Muscle layer of colon (tissue), 2 donors: ENCODE data around the gene MAP6.

Experiments used
- H3K27ac ChIP-seq: one replicate; pipeline ENCODE4 v1.7.0; 2013; ENCODE audit warnings: low read depth, mild to moderate bottlenecking, low read length, moderate library complexity
- H3K27me3 ChIP-seq, 2 donors: one replicate each; pipeline ENCODE4 v1.7.0; 2013; ENCODE audit warnings: low read length in 2 of 2, mild to moderate bottlenecking in 2 of 2; ENCODE audit not compliant: insufficient read depth in 2 of 2, control insufficient read depth in 1 of 2
- H3K36me3 ChIP-seq: one replicate; pipeline ENCODE4 v1.7.0; 2013; ENCODE audit warnings: mild to moderate bottlenecking, low read length; ENCODE audit not compliant: insufficient read depth
- H3K4me1 ChIP-seq: one replicate; pipeline ENCODE4 v1.7.0; 2013; ENCODE audit warnings: mild to moderate bottlenecking, low read length; ENCODE audit not compliant: insufficient read depth
- H3K4me3 ChIP-seq, 2 donors: one replicate each; pipeline ENCODE4 v1.7.0; 2013; ENCODE audit warnings: low read length in 2 of 2, low read depth in 1 of 2, mild to moderate bottlenecking in 1 of 2, moderate library complexity in 1 of 2
- H3K9ac ChIP-seq: one replicate; pipeline ENCODE4 v1.7.0; 2013; ENCODE audit warnings: low read length
- H3K9me3 ChIP-seq: one replicate; pipeline ENCODE4 v1.7.0; 2013; ENCODE audit warnings: mild to moderate bottlenecking, low read length
- donor health status: abdominal sarcoma.
- donor health status: Adenocarcinoma of cecum.

The MAP6 gene

GRCh38 chr11:75563501-75563977, 105.3 kb downstream of the MAP6 start:
- H3K27me3 ChIP-seq: no peaks in the 10 kb centered on the region
- peak overlapping the region; percentile 98 to 100 for H3K4me3 ChIP-seq
- H3K9ac ChIP-seq: peak overlapping the region; percentile 99
- peaks cover 82% of the 10 kb centered on the region for H3K4me1 ChIP-seq
- H3K36me3 ChIP-seq: peaks cover 21% of the 10 kb centered on the region
- H3K27ac ChIP-seq: peak overlapping the region; percentile 100
- no peaks in the 10 kb centered on the region for H3K9me3 ChIP-seq

- Histone ChIP-seq H3K9ac (peak overlapping the region; percentile 99), H3K27me3 (no peaks in the 10 kb centered on the region), H3K36me3 (peaks cover 16% of the 10 kb centered on the region), H3K4me3 (peak overlapping the region; percentile 98 to 100), H3K4me1 (peaks cover 82% of the 10 kb centered on the region), H3K27ac (peak overlapping the region; percentile 100), H3K9me3 (no peaks in the 10 kb centered on the region)
Measured at GRCh38 chr11:75562836-75563484, 105.9 kb downstream of the MAP6 start.

GRCh38 chr11:75562048-75562835, 106.6 kb downstream of the MAP6 start, which contains the start of gene SERPINH1:
SERPINH1 (plus strand) TSS chr11:75562253; CDS start chr11:75566350, 4,097 bp downstream.
- Histone ChIP-seq H3K36me3 (peaks cover 9% of the 10 kb centered on the region), H3K9me3 (no peaks in the 10 kb centered on the region), H3K4me3 (peak within 1 kb of the TSS; percentile 98 to 100), H3K27me3 (no peaks in the 10 kb centered on the region), H3K27ac (peak within 1 kb of the TSS; percentile 100), H3K9ac (peak within 1 kb of the TSS; percentile 99), H3K4me1 (peaks cover 82% of the 10 kb centered on the region)

GRCh38 chr11:75561426-75562047, 107.3 kb downstream of the MAP6 start:
- Histone ChIP-seq H3K4me3 (peak overlapping the region; percentile 98 to 100), H3K9me3 (no peaks in the 10 kb centered on the region), H3K27ac (peak overlapping the region; percentile 100), H3K27me3 (no peaks in the 10 kb centered on the region), H3K4me1 (peaks cover 82% of the 10 kb centered on the region), H3K9ac (peak overlapping the region; percentile 99), H3K36me3 (peaks cover 3% of the 10 kb centered on the region)

- peak overlapping the region; percentile 100 for H3K27ac ChIP-seq
- H3K4me1 ChIP-seq: peaks cover 76% of the 10 kb centered on the region
- H3K9me3 ChIP-seq: no peaks in the 10 kb centered on the region
- H3K27me3 ChIP-seq: no peaks in the 10 kb centered on the region
- H3K9ac ChIP-seq: peak overlapping the region; percentile 99
- no peak overlapping the region for H3K4me3 ChIP-seq
- no peaks in the 10 kb centered on the region for H3K36me3 ChIP-seq
Measured at GRCh38 chr11:75560644-75561043, 108.2 kb downstream of the MAP6 start.

GRCh38 chr11:75558939-75559843, 109.6 kb downstream of the MAP6 start:
- Histone ChIP-seq H3K36me3 (no peaks in the 10 kb centered on the region), H3K4me1 (peaks cover 72% of the 10 kb centered on the region), H3K9ac (peak overlapping the region; percentile 63), H3K9me3 (no peaks in the 10 kb centered on the region), H3K27me3 (no peaks in the 10 kb centered on the region), H3K27ac (peak overlapping the region; percentile 99), H3K4me3 (peak overlapping the region in 1 of 2 donors; percentile 45)

- peaks cover 71% of the 10 kb centered on the region for H3K4me1 ChIP-seq
- H3K27ac ChIP-seq: peak overlapping the region; percentile 99
- H3K36me3 ChIP-seq: no peaks in the 10 kb centered on the region
- H3K27me3 ChIP-seq: no peaks in the 10 kb centered on the region
- peak overlapping the region in 1 of 2 donors; percentile 45 for H3K4me3 ChIP-seq
- H3K9ac ChIP-seq: peak overlapping the region; percentile 44
- no peaks in the 10 kb centered on the region for H3K9me3 ChIP-seq
Measured at GRCh38 chr11:75557666-75558494, 111.0 kb downstream of the MAP6 start.

GRCh38 chr11:75556275-75556674, 112.6 kb downstream of the MAP6 start:
- no peak overlapping the region for H3K9ac ChIP-seq
- H3K27ac ChIP-seq: peak overlapping the region; percentile 58
- H3K4me1 ChIP-seq: peaks cover 66% of the 10 kb centered on the region
- no peaks in the 10 kb centered on the region for H3K9me3 ChIP-seq
- no peak overlapping the region for H3K4me3 ChIP-seq
- H3K36me3 ChIP-seq: no peaks in the 10 kb centered on the region
- no peaks in the 10 kb centered on the region for H3K27me3 ChIP-seq

- Histone ChIP-seq H3K4me3 (no peak overlapping the region), H3K9ac (peak overlapping the region; percentile 9)
Measured at GRCh38 chr11:75555079-75555811, 113.6 kb downstream of the MAP6 start.

More at GRCh38 chr11:75555079-75555811, 113.6 kb downstream of the MAP6 start:
- H3K27ac ChIP-seq: peak overlapping the region; percentile 62
- H3K27me3 ChIP-seq: no peaks in the 10 kb centered on the region
- H3K36me3 ChIP-seq: no peaks in the 10 kb centered on the region
- no peaks in the 10 kb centered on the region for H3K9me3 ChIP-seq
- H3K4me1 ChIP-seq: peaks cover 56% of the 10 kb centered on the region
